GM12878 (cell line): ENCODE measurements around the gene UTS2.

Experiments used
- CTCF ChIP-seq, 3 experiments: IDR thresholded peaks in 2 of 3; conservative IDR thresholded peaks in 1 of 3; 2 replicates each; pipeline ENCODE4 v1.5.1; 2011; ENCODE audit warnings: low read depth in 3 of 3, low read length in 3 of 3, mild to moderate bottlenecking in 3 of 3, control low read depth in 2 of 3, moderate library complexity in 2 of 3, inconsistent platforms in 1 of 3, mixed read lengths in 1 of 3; ENCODE audit not compliant: control insufficient read depth in 2 of 3, insufficient read depth in 1 of 3; ENCODE audit errors: extremely low read depth in 1 of 3
- JUND ChIP-seq: IDR thresholded peaks from 2 replicates; pipeline ENCODE4 v1.6.1; 2012; ENCODE audit warnings: low read depth, mild to moderate bottlenecking, low read length, improper control_type of control experiment, moderate library complexity
- SREBF1 ChIP-seq: IDR thresholded peaks from 2 replicates; pipeline ENCODE4 v1.6.1; 2012; ENCODE audit warnings: mild to moderate bottlenecking, low read length

- TF ChIP-seq JUND, result no peak
- no peak for TF ChIP-seq CTCF (IDR thresholded peaks at IDR 0.05 in 2 of 3, conservative IDR thresholded peaks at IDR 0.05 in 1 of 3; ENCODE audit: control insufficient read depth in 2 of 3, extremely low read depth in 1 of 3, insufficient read depth in 1 of 3, low read depth in 3 of 3, low read length in 3 of 3)
- TF ChIP-seq SREBF1, result no peak
Observed at GRCh38 chr1:7898962-7899361, 46.1 kb upstream of the UTS2 start.
